GM18867 (cell line): ENCODE measurements around the gene GMPR2.

Source experiments
- ATAC-seq: cut with Tn5 transposase; IDR thresholded peaks from one replicate; pipeline ENCODE4 v1.9.1; 2021; ENCODE audit warnings: mild to moderate bottlenecking, moderate library complexity; ENCODE audit not compliant: unreplicated experiment

Gene GMPR2

GRCh38 chr14:24282736-24283135, 50.0 kb downstream of the GMPR2 start:
- ATAC-seq = no peak

GRCh38 chr14:24283796-24284460, 51.2 kb downstream of the GMPR2 start:
- no peak for ATAC-seq

- ATAC-seq = no peak
These were observed 51.8 kb downstream of the GMPR2 start for GRCh38 chr14:24284501-24285035.

GRCh38 chr14:24285351-24285750, 52.6 kb downstream of the GMPR2 start:
- no peak for ATAC-seq

- no peak for ATAC-seq
These were observed 54.3 kb downstream of the GMPR2 start for GRCh38 chr14:24286996-24287395.
